Activated CD8-positive, alpha-beta memory T cell treated with anti-CD3 and anti-CD28 coated beads, Interleukin-2, amount 50 U/mL, for 1 hour (primary cell): ENCODE measurements around the gene C12orf54.
"Not testable (repeated sequence)": the region's sequence is repeated elsewhere in the genome, so short reads cannot be mapped to it uniquely, and the experiment has no call there.

ENCODE experiments used
- DNase-seq: peaks from one replicate; pipeline ENCODE4 v3.0.0-alpha.2; 2020; ENCODE audit errors: extremely low read depth

Gene C12orf54

DNA sequence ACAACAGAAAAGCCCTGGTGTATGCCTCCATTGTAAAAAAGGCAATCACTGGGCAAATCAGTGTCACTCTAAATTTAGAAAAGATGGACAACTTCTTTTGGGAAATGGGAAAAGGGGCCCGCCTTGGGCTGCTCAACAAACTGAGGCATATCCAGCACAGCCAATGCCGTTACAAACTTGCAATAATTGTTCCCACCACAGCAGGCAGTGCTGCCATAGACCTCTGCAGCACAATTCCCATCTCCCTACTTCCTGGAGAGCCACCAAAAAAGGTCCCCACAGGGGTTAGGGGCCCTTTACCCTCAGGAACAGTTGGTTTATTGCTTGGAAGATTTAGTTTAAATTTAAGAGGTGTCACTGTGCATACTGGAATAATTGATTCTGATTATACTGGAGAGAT lies 26.7 kb downstream of the C12orf54 start:
- no peak for DNase-seq

DNA sequence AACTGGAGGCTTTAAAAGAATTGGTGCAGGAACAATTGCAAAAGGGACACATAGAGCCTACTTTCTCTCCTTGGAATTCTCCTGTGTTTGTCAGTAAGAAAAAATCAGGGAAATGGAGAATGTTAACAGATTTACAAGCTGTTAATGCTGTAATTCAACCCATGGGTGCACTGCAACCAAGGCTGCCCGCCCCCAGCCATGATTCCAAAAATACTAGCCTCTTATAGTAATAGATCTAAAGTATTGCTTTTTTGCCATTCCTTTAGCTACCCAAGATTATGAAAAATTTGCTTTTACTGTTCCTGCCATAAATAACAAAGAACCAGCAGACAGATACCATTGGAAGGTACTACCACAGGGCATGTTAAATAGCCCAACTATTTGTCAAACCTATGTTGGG lies 27.8 kb downstream of the C12orf54 start:
- DNase-seq, result no peak

DNA sequence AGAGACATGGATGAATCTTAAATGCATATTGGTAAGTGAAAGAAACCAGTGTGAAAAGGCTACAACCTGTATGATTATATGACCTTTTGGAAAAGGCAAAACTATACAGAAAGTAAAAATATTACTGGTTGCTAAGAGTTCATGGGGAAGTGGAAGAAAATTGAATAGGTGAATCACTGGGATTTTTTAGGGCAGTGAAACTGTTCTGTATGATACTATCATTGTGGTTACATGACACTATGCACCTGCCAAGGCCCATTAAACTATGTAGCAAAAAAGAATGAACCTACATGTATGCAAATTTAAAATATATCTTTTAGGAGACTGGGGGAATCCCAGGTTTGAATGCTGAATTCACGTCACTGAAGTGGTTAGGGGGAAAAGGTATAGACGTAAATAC lies 30.6 kb downstream of the C12orf54 start:
- no peak for DNase-seq

DNA sequence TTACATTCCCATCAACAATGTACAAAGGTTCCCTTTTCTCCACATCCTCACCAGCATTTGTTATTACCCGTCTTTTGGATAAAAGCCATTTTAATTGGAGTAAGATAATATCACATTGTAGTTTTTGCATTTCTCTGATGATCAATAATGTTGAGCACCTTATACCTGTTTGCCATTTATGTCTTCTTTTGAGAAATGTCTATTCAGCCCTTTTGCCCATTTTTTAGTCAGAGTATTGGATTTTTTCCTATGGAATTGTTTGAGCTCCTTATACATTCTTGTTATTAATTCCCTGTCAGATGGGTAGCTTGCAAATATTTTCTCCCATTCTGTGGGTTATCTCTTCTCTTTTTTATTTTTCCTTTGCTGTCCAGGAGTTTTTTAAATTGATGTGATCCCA lies 32.4 kb downstream of the C12orf54 start:
- no peak for DNase-seq

DNA sequence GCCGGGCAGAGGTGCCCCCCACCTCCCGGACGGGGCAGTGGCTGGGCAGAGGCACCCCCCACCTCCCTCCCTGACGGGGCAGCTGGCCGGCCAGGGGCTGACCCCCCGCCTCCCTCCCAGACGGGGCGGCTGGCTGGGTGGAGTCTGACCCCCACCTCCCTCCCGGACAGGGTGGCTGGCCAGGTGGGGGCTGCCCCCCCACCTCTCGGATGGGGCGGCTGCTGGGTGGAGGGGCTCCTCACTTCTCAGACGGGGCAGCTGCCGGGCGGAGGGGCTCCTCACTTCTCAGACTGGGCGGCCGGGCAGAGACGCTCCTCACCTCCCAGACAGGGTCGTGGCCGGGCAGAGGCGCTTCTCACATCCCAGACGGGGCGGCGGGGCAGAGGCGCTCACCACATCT lies 38.1 kb downstream of the C12orf54 start:
- not testable (repeated sequence) for DNase-seq

DNA sequence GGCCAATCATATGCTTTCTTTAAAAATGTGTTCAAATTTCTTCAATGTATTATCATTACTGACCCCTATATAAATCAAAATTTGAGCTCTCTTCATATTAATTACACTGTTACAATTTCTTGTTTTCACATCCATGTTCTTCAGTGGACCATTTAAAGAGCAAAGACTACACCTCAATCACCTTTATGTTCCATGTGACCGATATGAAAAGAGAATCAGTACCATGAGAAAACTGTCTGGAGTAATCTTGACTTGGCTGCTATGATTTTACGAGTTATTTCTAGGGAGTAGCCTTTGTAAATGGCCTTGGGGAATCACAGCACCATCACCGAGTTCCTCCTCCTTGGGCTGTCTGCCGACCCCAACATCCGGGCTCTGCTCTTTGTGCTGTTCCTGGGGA lies 43.0 kb downstream of the C12orf54 start, which contains the start of gene OR8S1:
TSS of gene OR8S1 (plus strand) at position 301 of the 400 bp plus-strand sequence. CDS start at position 301, 0 bp downstream.
- no peak for DNase-seq

DNA sequence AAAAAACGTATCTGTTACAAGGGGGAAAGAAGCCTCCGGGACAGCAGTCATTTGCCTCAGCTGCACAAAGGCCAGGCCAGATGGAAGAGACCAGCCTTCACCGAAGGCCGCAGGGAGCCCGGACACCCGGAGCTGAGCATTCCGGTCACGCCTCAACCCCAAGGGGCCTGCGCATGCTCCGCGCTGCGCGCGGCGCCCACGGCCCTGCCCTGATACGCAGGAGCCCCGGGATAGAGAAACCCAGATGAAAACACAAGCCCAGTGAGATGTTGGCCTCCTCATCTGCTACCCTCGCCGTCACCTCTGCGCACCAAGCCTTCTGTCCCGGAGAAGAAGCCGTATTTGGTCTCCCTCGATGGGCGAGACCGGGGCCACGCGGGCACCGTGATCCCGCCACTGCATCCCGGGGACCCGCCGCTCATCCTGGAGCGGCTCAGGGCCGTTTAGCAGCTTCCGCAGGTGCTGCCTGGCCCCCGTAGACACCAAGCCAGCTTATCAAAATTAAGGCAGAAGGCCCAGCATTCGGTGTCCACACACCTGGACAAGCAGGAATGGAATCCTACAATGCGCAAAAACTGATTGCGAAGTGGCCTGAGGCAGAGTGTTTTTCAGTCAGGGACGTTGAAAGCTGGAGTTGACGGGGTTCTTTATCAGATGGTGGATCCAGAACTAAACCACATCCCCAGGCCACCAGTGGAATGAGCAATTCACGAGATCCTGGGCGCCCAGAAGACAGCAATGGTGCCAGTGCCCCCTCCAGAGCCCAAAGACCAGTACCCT lies 45.8 kb downstream of the C12orf54 start:
- DNase-seq, result no peak

DNA sequence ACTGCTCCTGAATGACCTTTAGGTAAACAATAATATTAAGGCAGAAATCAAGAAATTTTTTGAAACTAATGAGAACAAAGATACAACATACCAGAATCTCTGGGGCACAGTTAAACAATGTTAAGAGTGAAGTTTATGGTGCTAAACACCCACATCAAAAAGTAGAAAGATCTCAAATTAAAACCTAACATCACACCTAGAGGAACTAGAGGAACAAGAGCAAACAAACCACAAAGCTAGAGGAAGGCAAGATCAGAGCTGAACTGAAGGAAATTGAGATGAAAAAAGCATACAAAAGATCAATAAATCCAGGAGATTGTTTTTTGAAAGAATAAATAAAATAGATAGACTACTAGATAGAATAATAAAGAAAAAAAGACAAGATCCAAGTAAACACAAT lies 50.3 kb downstream of the C12orf54 start:
- DNase-seq, result no peak

DNA sequence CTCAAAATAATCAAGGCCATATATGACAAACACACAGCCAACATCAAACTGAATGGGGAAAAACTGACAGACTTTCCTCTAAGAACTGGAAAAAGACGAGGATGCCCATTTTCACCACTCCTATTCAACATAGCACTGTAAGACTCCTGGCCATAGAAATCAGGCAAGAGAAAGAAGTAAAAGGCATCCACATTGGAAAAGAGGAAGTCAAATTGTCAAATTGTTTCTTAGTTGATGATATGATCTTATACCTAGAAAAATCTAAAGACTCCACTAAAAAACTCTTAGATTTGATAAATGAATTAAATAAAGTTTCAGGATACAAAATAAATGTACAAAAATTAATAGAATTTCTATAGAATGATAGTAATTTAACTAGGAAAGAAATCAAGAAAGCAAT lies 54.3 kb downstream of the C12orf54 start:
- DNase-seq, result no peak

DNA sequence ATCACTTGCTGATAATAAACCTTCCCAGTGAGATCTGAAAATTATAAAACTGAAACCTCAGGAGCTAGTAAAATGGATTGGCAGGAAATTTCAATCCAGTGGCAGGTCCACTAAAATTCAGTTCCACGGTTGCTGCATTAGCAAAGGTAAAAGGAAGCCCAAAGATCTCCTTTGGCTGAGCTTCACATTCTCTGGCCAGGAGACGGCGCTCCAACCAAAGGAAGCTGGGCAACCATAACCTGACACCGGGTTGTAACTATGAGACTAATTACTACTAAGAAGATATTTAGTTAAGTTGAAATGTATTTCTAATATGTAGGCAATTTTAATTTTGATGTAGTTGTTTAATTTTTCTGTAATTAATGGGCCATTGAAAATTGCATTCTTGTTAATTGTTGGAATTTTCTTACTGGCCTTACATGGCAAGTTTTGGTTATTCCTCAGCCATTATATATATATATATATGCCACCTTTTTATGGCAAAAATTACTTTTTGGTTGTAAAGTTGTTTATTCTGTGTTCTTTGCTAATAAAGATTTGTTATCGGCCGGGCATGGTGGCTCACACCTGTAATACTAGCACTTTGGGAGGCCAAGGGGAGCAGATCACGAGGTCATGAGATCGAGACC lies 60.1 kb downstream of the C12orf54 start:
- DNase-seq, result no peak

DNA sequence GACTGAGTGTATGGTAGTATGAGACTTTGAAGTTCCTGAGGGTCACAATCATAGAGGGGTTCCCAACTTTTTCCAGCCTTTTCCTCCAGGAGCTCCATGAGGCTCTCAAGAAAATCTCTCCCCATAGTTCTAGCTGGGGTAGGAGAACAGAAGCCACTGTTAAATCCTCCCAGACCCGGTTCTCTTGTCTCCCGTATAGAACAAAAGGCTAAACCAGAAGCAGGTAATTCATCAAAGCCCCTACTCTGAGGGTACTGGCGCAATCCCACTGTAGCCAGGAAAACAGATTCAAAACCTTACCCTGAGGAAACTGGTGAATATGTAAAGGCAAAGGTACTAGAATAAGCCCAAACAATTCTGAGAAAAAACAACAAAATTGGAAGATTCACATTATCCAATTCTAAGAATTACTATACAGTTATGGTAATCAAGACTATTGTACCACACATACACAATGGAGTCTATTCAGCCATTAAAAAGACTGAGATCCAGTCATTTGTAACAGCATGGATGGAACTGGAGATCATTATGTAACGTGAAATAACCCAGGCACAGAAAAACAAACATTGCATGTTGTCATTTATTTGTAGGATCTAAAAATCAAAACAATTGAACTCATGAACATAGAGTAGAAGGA lies 63.7 kb downstream of the C12orf54 start:
- no peak for DNase-seq
